Activated naive CD8-positive, alpha-beta T cell treated with anti-CD3 and anti-CD28 coated beads, Interleukin-2, amount 10 ng/mL, durations not matched to agents 7 days and 5 days (primary cell): ENCODE measurements around the gene UPK3A. TPM values are rescaled to one million over a fixed set of nuclear protein-coding genes. Genes with fewer than 3 reads are reported as not detected.

Source experiments
- ATAC-seq: fragments of 150-1000 bp; cut with Tn5 transposase; one replicate; pipeline ENCODE4 v1.10.0; 2021; ENCODE audit warnings: low read depth, moderate library complexity
- POLR2A ChIA-PET: fragments of 350-600 bp; sonication (Branson Sonifier 250); formaldehyde crosslinking; loops from one replicate; lab custom pipeline; 2021; ENCODE audit warnings: antibody characterized with exemption; lab: Charles Lee
- DNase-seq: peaks from one replicate; pipeline ENCODE4 v3.0.0; 2021
- H3K27ac Mint-ChIP-seq: one replicate; pipeline ENCODE4 v1.8.0; 2022; ENCODE audit warnings: mild to moderate bottlenecking, mixed read lengths
- H3K27me3 Mint-ChIP-seq: one replicate; pipeline ENCODE4 v1.8.0; 2022; ENCODE audit warnings: mild to moderate bottlenecking, moderate library complexity, mixed read lengths
- H3K36me3 Mint-ChIP-seq: one replicate; pipeline ENCODE4 v1.8.0; 2021; ENCODE audit warnings: mild to moderate bottlenecking, mixed read lengths
- H3K4me1 Mint-ChIP-seq: one replicate; pipeline ENCODE4 v1.8.0; 2021; ENCODE audit warnings: mixed read lengths
- H3K4me3 Mint-ChIP-seq: one replicate; pipeline ENCODE4 v1.8.0; 2022; ENCODE audit warnings: mild to moderate bottlenecking, moderate library complexity, mixed read lengths
- H3K9me3 Mint-ChIP-seq: one replicate; pipeline ENCODE4 v1.8.0; 2021; ENCODE audit warnings: mixed read lengths
- total RNA-seq, 2 experiments: library from RNA; stranded (reverse); gene quantifications; one replicate each; pipeline ENCODE4 v1.2.3, GENCODE V29; 2021

Gene UPK3A
- total RNA-seq, 2 experiments from 2014 or later, result not detected

GRCh38 chr22:45336971-45337431 lies 52.3 kb downstream of the UPK3A start:
- Mint-ChIP-seq H3K4me1 (peaks cover 21% of the 10 kb centered on the region), H3K27me3 (no peaks in the 10 kb centered on the region), H3K36me3 (peaks cover 41% of the 10 kb centered on the region), H3K4me3 (no peak overlapping the region), H3K9me3 (no peaks in the 10 kb centered on the region), H3K27ac (no peak overlapping the region)
- no peak for DNase-seq
- ATAC-seq, result no peak
- POLR2A ChIA-PET, result interaction anchor here (0.5 kb wide), 1 partner anchor 24 kb away, joined by 3 read pairs; no protein-coding TSS in a partner anchor

GRCh38 chr22:45337536-45337935 lies 52.8 kb downstream of the UPK3A start:
- POLR2A ChIA-PET, result no interaction called here
- Mint-ChIP-seq H3K27ac (no peak overlapping the region), H3K36me3 (peaks cover 41% of the 10 kb centered on the region), H3K4me3 (no peak overlapping the region), H3K4me1 (peaks cover 21% of the 10 kb centered on the region), H3K27me3 (no peaks in the 10 kb centered on the region), H3K9me3 (no peaks in the 10 kb centered on the region)
- ATAC-seq, result no peak
- no peak for DNase-seq

- Mint-ChIP-seq H3K4me3 (no peak overlapping the region), H3K36me3 (peaks cover 40% of the 10 kb centered on the region), H3K27me3 (no peaks in the 10 kb centered on the region), H3K27ac (no peak overlapping the region), H3K4me1 (peaks cover 21% of the 10 kb centered on the region), H3K9me3 (no peaks in the 10 kb centered on the region)
- DNase-seq, result no peak
- no peak for ATAC-seq
- POLR2A ChIA-PET, result no interaction called here
These were observed 54.0 kb downstream of the UPK3A start for GRCh38 chr22:45338795-45339194.

GRCh38 chr22:45340323-45340722 lies 55.6 kb downstream of the UPK3A start:
- no peaks in the 10 kb centered on the region for H3K9me3 Mint-ChIP-seq
- ATAC-seq (no peak), DNase-seq (no peak)
- POLR2A ChIA-PET, result interaction anchor here (1.8 kb wide), 1 partner anchor 74 kb away, joined by 9 read pairs; the partner anchor contains the start of genes RIBC2 and SMC1B
- no peaks in the 10 kb centered on the region for H3K27me3 Mint-ChIP-seq
- peak overlapping the region; percentile 13 for H3K27ac Mint-ChIP-seq
- H3K4me3 Mint-ChIP-seq, result no peak overlapping the region
- H3K36me3 Mint-ChIP-seq, result peaks cover 37% of the 10 kb centered on the region
- peaks cover 14% of the 10 kb centered on the region for H3K4me1 Mint-ChIP-seq

- POLR2A ChIA-PET, result interaction anchor here (1.0 to 1.8 kb wide), 3 partner anchors 19 to 72 kb away, joined by 3 to 9 read pairs (median 4); partner anchors contain the start of genes RIBC2 and SMC1B
- no peaks in the 10 kb centered on the region for H3K27me3 Mint-ChIP-seq
- DNase-seq (peak; percentile 64), ATAC-seq (peak; percentile 99)
- peaks cover 14% of the 10 kb centered on the region for H3K4me1 Mint-ChIP-seq
- H3K9me3 Mint-ChIP-seq, result no peaks in the 10 kb centered on the region
- H3K27ac Mint-ChIP-seq, result peak overlapping the region; percentile 64
- peak overlapping the region; percentile 40 for H3K4me3 Mint-ChIP-seq
- peaks cover 34% of the 10 kb centered on the region for H3K36me3 Mint-ChIP-seq
These were observed 56.7 kb downstream of the UPK3A start for GRCh38 chr22:45341498-45341897.

GRCh38 chr22:45343143-45343542 lies 58.4 kb downstream of the UPK3A start:
- H3K36me3 Mint-ChIP-seq, result peaks cover 28% of the 10 kb centered on the region
- peaks cover 8% of the 10 kb centered on the region for H3K4me1 Mint-ChIP-seq
- no peaks in the 10 kb centered on the region for H3K27me3 Mint-ChIP-seq
- no peak for ATAC-seq
- POLR2A ChIA-PET, result interaction anchor here (1.4 kb wide), 1 partner anchor 11 kb away, joined by 3 read pairs; no protein-coding TSS in a partner anchor
- H3K27ac Mint-ChIP-seq, result no peak overlapping the region
- DNase-seq, result no peak
- H3K4me3 Mint-ChIP-seq, result no peak overlapping the region
- H3K9me3 Mint-ChIP-seq, result no peaks in the 10 kb centered on the region

- peaks cover 8% of the 10 kb centered on the region for H3K4me1 Mint-ChIP-seq
- H3K27ac Mint-ChIP-seq, result no peak overlapping the region
- H3K36me3 Mint-ChIP-seq, result peaks cover 25% of the 10 kb centered on the region
- DNase-seq (no peak), ATAC-seq (no peak)
- no peaks in the 10 kb centered on the region for H3K27me3 Mint-ChIP-seq
- H3K4me3 Mint-ChIP-seq, result no peak overlapping the region
- H3K9me3 Mint-ChIP-seq, result no peaks in the 10 kb centered on the region
- POLR2A ChIA-PET, result no interaction called here
These were observed 59.6 kb downstream of the UPK3A start for GRCh38 chr22:45344334-45344733.

Other genes starting within 250 kb of the UPK3A start
- gene NUP50, start 121.0 kb upstream of the UPK3A start, total RNA-seq, result 100 to 1,000 TPM; 150 to 152 TPM
- gene KIAA0930, start 44.1 kb upstream of the UPK3A start, total RNA-seq, result 10 to 100 TPM; 38.0 to 41.9 TPM
- gene FAM118A, start 25.0 kb downstream of the UPK3A start, total RNA-seq, result 10 to 100 TPM; 71.9 to 77.0 TPM
- 1 to 10 TPM; 2.4 to 2.5 TPM for gene SMC1B, start 128.7 kb downstream of the UPK3A start, total RNA-seq
- 10 to 100 TPM; 11.2 to 12.1 TPM for gene RIBC2, start 128.7 kb downstream of the UPK3A start, total RNA-seq
- gene FBLN1, start 217.9 kb downstream of the UPK3A start, total RNA-seq, result not detected